Endothelial cell of umbilical vein (primary cell): ENCODE measurements around the gene TMEM51.

Source experiments
- EZH2 ChIP-seq: IDR thresholded peaks from 2 replicates; pipeline ENCODE4 v1.6.1; 2012; ENCODE audit warnings: borderline replicate concordance, low read depth, mild to moderate bottlenecking, moderate library complexity, low read length, inconsistent platforms; ENCODE audit not compliant: severe bottlenecking
- GATA2 ChIP-seq: IDR thresholded peaks from 2 replicates; pipeline ENCODE4 v1.7.0; 2011; ENCODE audit warnings: low read depth, mild to moderate bottlenecking, moderate library complexity, mixed read lengths, low read length; ENCODE audit not compliant: insufficient read length, insufficient read depth
- POLR2A ChIP-seq: IDR thresholded peaks from 2 replicates; pipeline ENCODE4 v1.6.1; 2012; ENCODE audit warnings: low read depth, mild to moderate bottlenecking, control low read depth, low read length
- POLR2AphosphoS5 ChIP-seq: IDR thresholded peaks from 2 replicates; pipeline ENCODE4 v1.6.1; 2012; ENCODE audit warnings: low read depth, mild to moderate bottlenecking, control low read depth, low read length, moderate library complexity; ENCODE audit not compliant: insufficient read depth
- TF ChIP-seq, protein P1 (sequence below), 2 donors: IDR thresholded peaks; 1 replicate in 1 of 2; 2 replicates in 1 of 2; pipeline ENCODE4 v1.5.1; 2011; ENCODE audit warnings: low read length in 2 of 2, mild to moderate bottlenecking in 2 of 2, moderate library complexity in 2 of 2, control low read depth in 1 of 2, inconsistent platforms in 1 of 2, low read depth in 1 of 2; ENCODE audit not compliant: insufficient read depth in 1 of 2; ENCODE audit errors: extremely low read depth in 1 of 2
- TF ChIP-seq, protein P2 (sequence below): IDR thresholded peaks from 2 replicates; pipeline ENCODE4 v1.6.1; 2011; ENCODE audit not compliant: insufficient read depth, insufficient read length

DNA sequence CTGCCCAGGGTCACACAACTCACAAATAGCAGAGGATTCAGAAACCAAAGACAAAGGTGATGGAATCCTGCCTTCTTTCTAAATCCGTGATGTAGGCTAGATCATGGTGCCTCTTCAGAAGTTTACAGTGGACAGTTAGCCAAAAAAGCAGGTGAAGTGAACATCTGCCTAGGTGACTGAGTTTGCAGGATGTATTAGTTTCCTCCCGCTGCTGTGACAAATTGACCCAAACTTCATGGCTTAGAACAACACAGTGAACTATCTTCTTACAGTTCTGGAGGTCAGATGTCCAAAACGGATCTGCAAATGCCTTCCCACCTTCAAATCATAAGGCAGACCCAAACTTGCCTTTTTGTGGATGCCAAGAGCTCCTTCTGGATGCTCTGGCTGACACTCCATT, 3.2 kb upstream of the TMEM51 start:
- TF ChIP-seq, protein P1, sequence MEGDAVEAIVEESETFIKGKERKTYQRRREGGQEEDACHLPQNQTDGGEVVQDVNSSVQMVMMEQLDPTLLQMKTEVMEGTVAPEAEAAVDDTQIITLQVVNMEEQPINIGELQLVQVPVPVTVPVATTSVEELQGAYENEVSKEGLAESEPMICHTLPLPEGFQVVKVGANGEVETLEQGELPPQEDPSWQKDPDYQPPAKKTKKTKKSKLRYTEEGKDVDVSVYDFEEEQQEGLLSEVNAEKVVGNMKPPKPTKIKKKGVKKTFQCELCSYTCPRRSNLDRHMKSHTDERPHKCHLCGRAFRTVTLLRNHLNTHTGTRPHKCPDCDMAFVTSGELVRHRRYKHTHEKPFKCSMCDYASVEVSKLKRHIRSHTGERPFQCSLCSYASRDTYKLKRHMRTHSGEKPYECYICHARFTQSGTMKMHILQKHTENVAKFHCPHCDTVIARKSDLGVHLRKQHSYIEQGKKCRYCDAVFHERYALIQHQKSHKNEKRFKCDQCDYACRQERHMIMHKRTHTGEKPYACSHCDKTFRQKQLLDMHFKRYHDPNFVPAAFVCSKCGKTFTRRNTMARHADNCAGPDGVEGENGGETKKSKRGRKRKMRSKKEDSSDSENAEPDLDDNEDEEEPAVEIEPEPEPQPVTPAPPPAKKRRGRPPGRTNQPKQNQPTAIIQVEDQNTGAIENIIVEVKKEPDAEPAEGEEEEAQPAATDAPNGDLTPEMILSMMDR (IDR thresholded peaks at IDR 0.05; ENCODE audit: extremely low read depth in 1 of 2, insufficient read depth in 1 of 2, low read depth in 1 of 2, low read length in 2 of 2): no peak
- no peak for TF ChIP-seq POLR2A
- no peak for TF ChIP-seq GATA2
- TF ChIP-seq POLR2AphosphoS5: no peak
- TF ChIP-seq, protein P2, sequence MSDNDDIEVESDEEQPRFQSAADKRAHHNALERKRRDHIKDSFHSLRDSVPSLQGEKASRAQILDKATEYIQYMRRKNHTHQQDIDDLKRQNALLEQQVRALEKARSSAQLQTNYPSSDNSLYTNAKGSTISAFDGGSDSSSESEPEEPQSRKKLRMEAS: no peak
- TF ChIP-seq EZH2: no peak
